GM18909 (cell line): Measurements from ENCODE around the gene MYO3B.
"Not testable (repeated sequence)": the region's sequence is repeated elsewhere in the genome, so short reads cannot be mapped to it uniquely, and the experiment has no call there.

ENCODE experiments used
- ATAC-seq: cut with Tn5 transposase; IDR thresholded peaks from one replicate; pipeline ENCODE4 v1.9.1; 2021; ENCODE audit warnings: mild to moderate bottlenecking; ENCODE audit not compliant: unreplicated experiment, poor library complexity

The MYO3B gene

DNA sequence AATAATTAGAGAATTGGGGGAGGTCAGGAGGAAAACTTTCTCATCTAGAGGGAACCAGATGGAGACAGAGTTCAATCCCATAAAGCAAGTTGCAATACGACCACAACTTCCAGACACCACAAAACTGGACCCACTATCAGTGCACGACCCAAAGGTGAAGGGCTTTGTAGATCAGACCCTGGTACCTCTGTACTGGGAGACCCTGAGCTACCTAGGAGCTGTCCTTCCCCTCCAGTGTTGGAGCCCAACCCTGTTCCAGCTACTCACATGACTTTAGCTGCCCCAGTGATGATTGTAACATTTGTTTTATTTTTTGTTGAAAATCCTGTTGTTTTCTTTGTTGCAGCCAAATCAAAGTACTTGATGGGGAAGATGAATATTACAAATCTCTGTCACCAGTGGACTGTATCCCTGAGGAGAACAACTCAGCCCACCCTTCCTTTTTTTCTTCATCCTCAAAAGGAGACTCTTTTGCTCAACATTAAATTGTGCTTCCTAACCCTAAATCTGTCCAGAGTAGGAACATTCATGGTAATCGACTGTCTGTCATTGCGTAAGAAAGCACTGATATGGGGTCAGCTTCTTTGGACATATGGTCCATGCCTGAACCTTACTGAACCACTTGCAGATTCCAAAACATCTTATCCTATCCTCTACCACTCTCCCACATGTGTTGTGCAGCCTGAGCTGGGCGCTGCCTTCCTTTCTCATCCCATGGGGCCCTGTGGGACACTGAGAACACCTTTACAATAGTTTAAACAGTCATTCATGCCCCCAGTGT, 474.9 kb downstream of the MYO3B start:
- ATAC-seq = no peak

DNA sequence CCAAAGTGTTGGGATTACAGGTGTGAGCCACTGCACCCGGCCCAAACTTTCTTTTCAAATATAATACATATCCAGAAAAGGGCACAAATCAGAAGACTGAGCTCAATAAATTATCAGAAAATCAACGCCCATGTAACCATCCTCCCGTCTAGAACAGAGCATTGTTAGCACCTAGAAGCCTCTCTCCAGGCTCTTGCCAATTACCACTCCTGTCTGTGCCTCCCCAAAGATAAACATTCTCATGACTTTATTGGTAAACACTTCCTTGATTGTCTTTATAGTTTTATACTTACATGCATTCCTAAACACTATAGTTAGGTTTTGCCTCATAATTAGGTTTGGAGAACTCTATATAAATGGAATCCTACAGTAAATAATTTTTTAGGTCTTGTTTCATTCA, 478.7 kb downstream of the MYO3B start:
- ATAC-seq = no peak

- ATAC-seq = no peak
Measured at GRCh38 chr2:170660409-170660808, 482.5 kb downstream of the MYO3B start.

DNA sequence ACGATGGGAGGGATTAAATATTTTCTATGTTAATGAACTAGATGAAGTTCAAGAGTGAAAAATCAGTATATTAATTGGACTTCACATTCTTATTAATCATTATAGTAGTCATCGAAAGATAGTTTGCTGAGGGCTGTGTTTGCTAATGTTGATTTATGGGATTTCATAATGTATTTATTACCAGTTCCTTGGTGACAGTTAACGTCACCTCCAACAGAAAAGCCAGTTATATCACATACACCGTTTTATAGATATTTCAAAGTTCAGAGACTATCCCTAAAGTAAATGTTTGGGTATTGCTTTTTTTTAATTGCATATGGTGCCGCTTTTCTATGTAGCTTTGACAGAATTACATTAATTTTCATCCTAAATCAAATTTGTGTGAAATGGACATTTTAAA, 487.8 kb downstream of the MYO3B start:
- ATAC-seq = no peak

GRCh38 chr2:170669909-170670308, 492.0 kb downstream of the MYO3B start:
- no peak for ATAC-seq

DNA sequence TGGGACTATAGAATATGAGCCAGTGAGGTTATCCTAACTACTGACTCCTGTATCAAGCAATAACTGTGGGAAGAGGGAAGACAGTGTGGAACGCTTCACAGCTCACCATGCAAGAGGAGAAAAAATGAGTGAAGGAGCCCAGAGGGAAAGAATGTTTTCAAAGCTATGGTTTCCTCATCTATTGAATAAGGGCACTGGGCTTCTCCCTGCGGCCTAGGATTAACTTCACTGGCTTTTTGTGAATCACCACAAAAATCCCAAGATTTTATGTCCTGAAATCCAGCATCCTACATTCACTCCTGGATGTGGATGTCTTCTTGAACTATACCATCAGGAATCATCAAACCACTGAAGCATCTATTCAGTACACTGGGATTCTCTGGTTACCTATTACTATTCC, 492.7 kb downstream of the MYO3B start:
- ATAC-seq = no peak

GRCh38 chr2:170671079-170671478, 493.1 kb downstream of the MYO3B start:
- ATAC-seq = no peak

DNA sequence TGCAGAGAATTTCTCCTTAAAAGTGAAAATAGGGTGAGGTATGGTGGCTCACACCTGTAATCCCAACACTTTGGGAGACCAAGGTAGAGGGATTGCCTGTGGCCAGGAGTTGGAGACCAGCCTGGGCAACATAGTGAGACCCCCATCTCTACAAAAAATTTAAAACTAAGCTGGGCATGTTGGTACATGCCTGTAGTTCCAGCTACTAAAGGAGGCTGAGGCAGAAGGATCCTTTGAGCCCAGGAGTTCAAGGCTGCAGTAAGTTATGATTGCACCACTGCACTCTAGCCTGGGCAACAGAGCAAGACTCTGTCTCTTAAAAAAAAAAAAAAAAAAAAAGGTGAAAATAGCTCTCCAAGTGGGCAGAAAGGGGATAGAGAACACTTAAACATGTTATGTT, 496.3 kb downstream of the MYO3B start:
- ATAC-seq = not testable (repeated sequence)

DNA sequence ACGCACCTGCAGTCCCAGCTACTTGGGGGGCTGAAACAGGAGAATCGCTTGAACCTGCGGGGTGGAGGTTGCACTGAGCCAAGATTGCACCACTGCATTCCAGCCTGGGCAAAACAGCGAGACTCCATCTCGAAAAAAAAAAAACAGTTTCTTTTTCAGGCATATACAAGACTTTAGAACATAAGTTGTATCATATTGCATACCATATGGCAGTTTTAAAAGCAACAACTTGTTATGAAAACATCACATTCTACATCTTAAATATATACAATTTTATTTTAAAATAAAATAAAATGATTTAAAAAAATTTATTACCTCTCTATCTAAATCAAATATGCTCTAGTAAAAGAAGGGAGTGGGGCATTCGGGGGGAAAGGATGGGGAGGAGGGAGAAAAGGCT, 497.8 kb downstream of the MYO3B start:
- ATAC-seq = no peak

DNA sequence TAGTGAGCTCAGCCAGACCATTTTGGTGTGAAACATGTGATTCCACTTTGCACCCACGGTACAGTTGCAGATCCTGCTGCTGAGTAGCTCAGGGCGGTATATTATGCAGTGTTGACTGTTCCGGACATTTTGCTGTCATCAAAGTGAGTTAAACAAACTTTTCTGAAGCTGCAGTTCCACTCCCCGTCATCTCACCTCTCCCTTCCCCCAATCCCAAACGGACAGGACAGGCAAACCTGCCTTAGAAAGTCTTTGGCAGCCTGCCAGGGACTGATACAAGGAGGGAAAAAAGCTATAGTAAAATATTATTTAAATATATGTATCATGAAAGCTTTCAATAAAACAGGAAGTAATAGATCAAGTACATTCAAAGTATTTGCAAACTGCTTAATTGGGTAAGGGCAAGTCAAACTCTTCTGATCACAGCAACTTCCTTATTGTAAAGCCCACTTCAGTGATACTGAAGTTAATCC, 501.7 kb downstream of the MYO3B start:
- no peak for ATAC-seq

DNA sequence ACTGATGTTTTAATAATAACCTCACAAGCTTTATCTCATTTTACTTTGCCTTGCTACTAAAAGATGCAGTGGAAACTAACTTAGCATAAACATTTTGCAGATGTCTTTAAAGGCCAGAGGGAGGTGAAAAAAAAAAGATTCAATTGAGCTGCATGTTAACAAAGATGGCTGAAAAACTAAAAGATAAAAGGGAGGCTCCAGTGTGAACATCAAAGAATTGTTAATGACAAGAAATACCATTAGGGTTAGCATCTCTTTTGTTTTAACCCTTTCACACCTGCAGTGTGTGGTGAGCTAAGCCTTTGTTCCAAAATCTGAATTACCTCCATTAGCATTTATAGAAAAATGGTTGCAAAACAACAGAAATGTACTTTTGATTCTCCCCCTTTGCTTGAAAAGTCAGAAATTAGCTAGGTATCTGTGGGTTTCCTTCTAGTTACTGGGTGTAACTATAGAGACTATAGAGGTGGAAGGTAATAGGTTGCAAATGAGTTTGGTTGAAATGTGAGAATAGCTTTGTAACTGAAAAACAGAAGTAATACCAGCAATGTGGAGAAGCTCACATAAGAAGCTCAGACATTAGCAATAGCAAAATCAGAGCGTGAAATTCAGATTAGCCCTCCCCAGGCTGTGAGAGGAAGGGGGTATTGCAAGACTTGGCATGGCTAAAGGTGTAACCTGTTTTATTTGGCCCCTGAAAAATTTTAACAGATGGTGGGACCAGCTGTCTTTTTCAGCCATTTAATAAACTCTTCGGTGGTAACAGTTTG, 502.4 kb downstream of the MYO3B start:
- peak; percentile 74 for ATAC-seq

DNA sequence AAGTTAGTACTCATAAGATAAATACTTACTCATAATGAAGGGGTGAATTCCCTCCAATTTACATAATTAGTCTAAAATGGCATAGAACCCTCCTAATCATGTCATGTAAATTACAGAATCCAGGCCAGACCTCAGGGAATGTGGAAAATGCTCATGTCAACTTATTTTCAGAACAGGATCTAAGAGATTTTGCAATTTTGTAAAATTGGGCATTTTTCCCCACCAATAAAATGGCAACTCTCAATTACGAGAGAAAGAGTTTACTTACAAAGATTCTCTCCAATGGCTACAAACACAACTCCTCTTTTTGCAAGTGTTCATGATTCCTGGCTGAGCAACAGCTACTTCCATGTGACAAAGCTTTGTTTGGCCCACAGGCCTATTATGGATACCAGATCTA, 503.4 kb downstream of the MYO3B start:
- no peak for ATAC-seq

- ATAC-seq = no peak
Measured at GRCh38 chr2:170685591-170685990, 507.6 kb downstream of the MYO3B start.

DNA sequence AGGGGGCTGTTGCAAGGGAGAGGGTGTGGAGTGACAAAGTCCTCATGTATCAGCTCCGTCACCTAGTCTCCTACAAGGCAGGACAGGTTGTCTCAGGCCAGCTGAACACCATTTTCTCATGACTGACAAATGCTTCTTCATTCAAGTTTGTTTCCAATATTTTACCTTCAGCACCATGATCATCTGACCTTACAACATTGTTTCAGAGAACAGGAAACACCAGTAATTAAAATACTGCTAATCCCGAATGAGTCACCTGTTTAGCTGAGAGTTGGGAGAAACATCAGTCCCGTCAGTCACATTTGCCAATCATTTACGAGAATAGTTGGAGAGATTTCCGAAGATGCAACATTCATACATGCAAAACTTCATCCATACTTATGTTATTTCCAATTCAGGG, 511.5 kb downstream of the MYO3B start:
- ATAC-seq = no peak

DNA sequence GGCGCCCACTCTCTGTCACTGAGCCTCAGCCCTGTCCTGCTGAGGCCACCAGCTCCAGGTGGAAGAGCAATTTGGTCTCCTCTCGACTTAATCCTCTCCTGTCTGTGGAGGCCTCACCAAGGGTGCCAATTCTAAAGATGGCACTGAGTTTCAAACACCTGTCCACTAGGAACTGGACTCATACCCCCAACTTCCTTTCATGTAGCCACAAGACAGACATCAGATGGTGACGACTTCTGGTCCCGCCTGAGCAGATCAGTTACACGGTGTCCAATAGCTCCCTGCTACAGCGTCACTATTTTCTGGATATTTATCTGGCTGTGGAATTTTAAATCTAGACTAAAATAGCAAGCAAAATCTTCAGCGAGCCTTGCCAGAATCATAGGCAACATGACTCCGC, 512.7 kb downstream of the MYO3B start:
- no peak for ATAC-seq

GRCh38 chr2:170694316-170694715, 516.4 kb downstream of the MYO3B start:
- ATAC-seq = no peak

DNA sequence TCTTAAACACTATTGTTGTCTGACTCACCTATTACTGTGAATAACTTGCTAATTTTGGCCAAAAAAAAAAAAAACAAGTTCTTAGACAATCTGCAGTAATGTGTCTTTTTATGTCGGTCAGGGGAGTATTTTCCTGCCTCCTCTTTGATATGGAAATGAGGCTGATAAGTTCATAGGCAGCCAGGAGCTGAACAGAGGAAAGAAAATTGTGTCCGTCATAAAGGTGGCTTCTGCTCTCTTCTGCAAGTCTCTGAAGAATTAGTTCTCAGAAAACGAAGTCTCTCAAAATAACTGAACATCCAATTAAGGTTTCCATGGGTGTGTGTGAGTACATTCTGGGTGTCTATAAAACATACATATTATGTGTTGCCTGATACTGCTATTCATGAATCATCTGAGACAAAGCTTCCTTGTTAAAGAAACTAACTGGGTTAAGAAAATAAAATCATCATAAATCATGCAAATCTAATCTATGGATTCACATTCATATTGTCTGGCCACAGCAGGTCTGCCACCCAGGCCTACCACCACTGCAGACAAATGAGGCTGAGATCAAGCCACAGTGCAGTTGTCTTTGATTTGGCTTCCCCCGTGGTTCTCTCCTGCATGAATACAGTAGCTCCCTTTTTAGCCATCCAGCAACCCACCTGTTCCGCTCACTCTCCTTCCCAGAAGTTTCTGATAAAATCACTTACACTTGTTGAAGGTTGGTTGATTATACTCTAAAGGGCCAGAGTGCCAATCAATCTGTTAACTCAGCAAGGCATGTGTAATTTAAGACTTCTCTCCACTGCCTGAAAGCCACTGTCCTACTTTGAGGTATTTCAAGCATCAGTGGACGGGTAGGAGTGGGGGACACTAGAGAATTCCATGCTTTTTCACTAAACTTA, 517.8 kb downstream of the MYO3B start:
- no peak for ATAC-seq

DNA sequence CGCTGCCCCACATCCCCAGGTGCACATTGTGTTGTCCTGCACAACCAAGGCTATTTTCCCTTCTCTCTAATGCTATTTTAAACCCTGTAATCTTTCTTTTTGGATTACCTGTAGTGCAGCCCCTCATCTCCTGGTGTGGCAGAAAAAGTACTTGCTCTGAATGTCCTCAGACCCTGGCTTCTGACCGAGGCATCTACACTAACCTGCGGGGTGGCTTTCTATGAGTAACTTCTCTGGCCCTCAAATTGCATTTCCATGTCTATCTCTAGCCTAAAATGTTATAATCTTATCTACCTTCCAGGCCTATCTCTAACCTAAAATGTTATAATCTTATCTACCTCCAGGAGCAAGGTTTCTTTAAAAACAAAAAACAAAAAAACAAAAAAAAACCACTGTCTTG, 519.0 kb downstream of the MYO3B start:
- ATAC-seq = no peak

- no peak for ATAC-seq
Measured at GRCh38 chr2:170701011-170701410, 523.1 kb downstream of the MYO3B start.

- no peak for ATAC-seq
Measured at GRCh38 chr2:170703776-170704476, 526.0 kb downstream of the MYO3B start.
